Testis (tissue), 3 donors: ENCODE data around the gene GARIN5B. TPM values are rescaled to one million over a fixed set of nuclear protein-coding genes. Genes with fewer than 3 reads are reported as not detected.
"Not testable (repeated sequence)": the region's sequence is repeated elsewhere in the genome, so short reads cannot be mapped to it uniquely, and the experiment has no call there.

Experiments used
- DNase-seq: peaks from one replicate; pipeline ENCODE4 v3.0.0-alpha.2; 2019
- H3K27ac ChIP-seq, 2 donors: fragments of 200-600 bp; sonication (generic); one replicate each; pipeline ENCODE4 v1.5.1; 2019
- H3K27me3 ChIP-seq: fragments of 200-600 bp; sonication (generic); one replicate; pipeline ENCODE4 v1.5.1; 2019
- H3K36me3 ChIP-seq: fragments of 200-600 bp; sonication (generic); one replicate; pipeline ENCODE4 v1.5.1; 2017; ENCODE audit warnings: low read depth; ENCODE audit errors: missing control alignments
- H3K4me1 ChIP-seq: fragments of 200-600 bp; sonication (generic); one replicate; pipeline ENCODE4 v1.5.1; 2019
- H3K4me3 ChIP-seq, 2 donors: fragments of 200-600 bp; sonication (generic); one replicate each; pipeline ENCODE4 v1.5.1; 2017 to 2019
- H3K9me3 ChIP-seq: fragments of 200-600 bp; sonication (generic); one replicate; pipeline ENCODE4 v1.5.1; 2017
- CTCF ChIP-seq, 3 experiments: fragments of 450-650 bp in 2 of 3; fragments of 200-600 bp in 1 of 3; sonication (generic) in 1 of 3; IDR thresholded peaks; one replicate each; pipeline ENCODE4 v1.5.1; 2016 to 2019; ENCODE audit warnings: antibody characterized with exemption in 3 of 3, mild to moderate bottlenecking in 2 of 3, moderate library complexity in 1 of 3
- POLR2A ChIP-seq: fragments of 450-650 bp; IDR thresholded peaks from one replicate; pipeline ENCODE4 v1.6.1; 2017; ENCODE audit warnings: antibody characterized with exemption, mild to moderate bottlenecking, moderate library complexity
- WGBS, 2 donors: methylation state at CpG; one replicate each; pipeline ENCODE4 v1.1.5; 2018; 5-methylcytosine and 5-hydroxymethylcytosine counted together
- intact Hi-C: fragments of 100-400 bp; cut with DNase I; formaldehyde crosslinking; loops from one replicate; pipeline ENCODE4 v1.15.1; 2023; ENCODE audit warnings: low total_unique reads
- polyA plus RNA-seq: library from polyadenylated mRNA; stranded (reverse); fragments of 350-450 nt; fragmentation: Illumina TruSeq; extraction: RNeasy Lipid Tissue Mini Kit (QIAGEN cat#74804); gene quantifications from one replicate; pipeline ENCODE4 v1.2.3, GENCODE V29; 2014; ENCODE audit warnings: low read depth, low replicate concordance; ENCODE audit not compliant: insufficient read depth
- total RNA-seq, 2 donors: library from RNA; depleted of rRNA; stranded (reverse); fragments of >200 nt; gene quantifications; one replicate each; pipeline ENCODE4 v1.2.3, GENCODE V29; 2016

GARIN5B gene
- total and polyA plus RNA-seq, 3 donors from 2014 or later, result 11.3 to 49.6 (median 28.2) TPM

GRCh38 chr19:55402509-55402908 lies 39.4 kb upstream of the GARIN5B start:
- no peaks in the 10 kb centered on the region for H3K36me3 ChIP-seq
- intact Hi-C loops, result no loop called here

GRCh38 chr19:55401390-55401789 lies 38.3 kb upstream of the GARIN5B start:
- H3K27me3 ChIP-seq, intact Hi-C loops, H3K4me3 ChIP-seq, H3K9me3 ChIP-seq, DNase-seq, H3K27ac ChIP-seq, H3K36me3 ChIP-seq: not testable (repeated sequence)
- H3K4me1 ChIP-seq, result peaks cover 12% of the 10 kb centered on the region
- 92% methylated on average over 23 of the region's 28 CpGs; no CpG with 5 or more reads in 1 of the 2 donors for WGBS, 2 donors

More at GRCh38 chr19:55402509-55402908, 39.4 kb upstream of the GARIN5B start:
- H3K27ac ChIP-seq, result no peak overlapping the region
- TF ChIP-seq CTCF (IDR thresholded peaks at IDR 0.05), result no peak
- TF ChIP-seq POLR2A, result no peak
- H3K4me3 ChIP-seq, result no peak overlapping the region
- 43 to 86% methylated on average over 1 to 2 of the region's 2 CpGs for WGBS, 2 donors
- H3K27me3 ChIP-seq, result no peaks in the 10 kb centered on the region
- no peak for DNase-seq
- H3K9me3 ChIP-seq, result no peaks in the 10 kb centered on the region
- peaks cover 18% of the 10 kb centered on the region for H3K4me1 ChIP-seq

GRCh38 chr19:55400281-55401087 lies 37.4 kb upstream of the GARIN5B start:
- 88 to 93% methylated on average over 14 of the region's 14 CpGs for WGBS, 2 donors
- H3K9me3 ChIP-seq, result no peaks in the 10 kb centered on the region
- no peaks in the 10 kb centered on the region for H3K27me3 ChIP-seq
- H3K4me3 ChIP-seq, result no peak overlapping the region
- no peak for TF ChIP-seq POLR2A
- no peak overlapping the region for H3K27ac ChIP-seq
- no peaks in the 10 kb centered on the region for H3K36me3 ChIP-seq
- intact Hi-C loops, result no loop called here
- peaks cover 5% of the 10 kb centered on the region for H3K4me1 ChIP-seq
- DNase-seq, result no peak

- TF ChIP-seq POLR2A, result no peak
- no peak for TF ChIP-seq CTCF (IDR thresholded peaks at IDR 0.05)
- no peaks in the 10 kb centered on the region for H3K9me3 ChIP-seq
- H3K27me3 ChIP-seq, result no peaks in the 10 kb centered on the region
- H3K4me3 ChIP-seq, result no peak overlapping the region
- no peaks in the 10 kb centered on the region for H3K36me3 ChIP-seq
- no peak overlapping the region for H3K27ac ChIP-seq
- H3K4me1 ChIP-seq, result peaks cover 5% of the 10 kb centered on the region
- WGBS, 2 donors, result 88 to 92% methylated on average over 12 of the region's 12 CpGs
- DNase-seq, result no peak
- intact Hi-C loops, result no loop called here
Measured at GRCh38 chr19:55398200-55398925, 35.3 kb upstream of the GARIN5B start.

GRCh38 chr19:55392820-55393761 lies 30.0 kb upstream of the GARIN5B start:
- H3K9me3 ChIP-seq, result no peaks in the 10 kb centered on the region
- WGBS, 2 donors, result 67 to 70% methylated on average over 17 to 18 of the region's 18 CpGs
- TF ChIP-seq CTCF (IDR thresholded peaks at IDR 0.05) (no peak), POLR2A (no peak)
- no peak for DNase-seq
- peaks cover 11% of the 10 kb centered on the region for H3K4me1 ChIP-seq
- H3K4me3 ChIP-seq, result no peak overlapping the region
- H3K27me3 ChIP-seq, result no peaks in the 10 kb centered on the region
- no peaks in the 10 kb centered on the region for H3K36me3 ChIP-seq
- intact Hi-C loops, result no loop called here
- H3K27ac ChIP-seq, result no peak overlapping the region
